ENCODE measurements around the gene SPATA25.
"Not testable (repeated sequence)": the region's sequence is repeated elsewhere in the genome, so short reads cannot be mapped to it uniquely, and the experiment has no call there.

SPATA25 gene

GRCh38 chr20:45892828-45893500 lies 5.5 kb upstream of the SPATA25 start:
- DNase-seq: no peak

- DNase-seq: no peak
Observed at GRCh38 chr20:45892049-45892825, 4.8 kb upstream of the SPATA25 start.

- DNase-seq: peak; percentile 75
Observed at GRCh38 chr20:45890985-45891983, 3.9 kb upstream of the SPATA25 start, which contains the start of the genes CTSA and NEURL2. CTSA (plus strand) TSS chr20:45891335; CDS start chr20:45891569, 234 bp downstream. NEURL2 (minus strand) TSS chr20:45891208; CDS start chr20:45890991, 217 bp downstream.

- DNase-seq: no peak
Observed at GRCh38 chr20:45890077-45890984, 2.9 kb upstream of the SPATA25 start.

GRCh38 chr20:45888681-45889080 lies 1.3 kb upstream of the SPATA25 start:
- DNase-seq: no peak

- DNase-seq: no peak
Observed at GRCh38 chr20:45886590-45887345, 654 bp downstream of the SPATA25 start.

GRCh38 chr20:45883100-45883469 lies 4.3 kb downstream of the SPATA25 start:
- no peak for DNase-seq

GRCh38 chr20:45882469-45883099 lies 4.8 kb downstream of the SPATA25 start:
- no peak for DNase-seq

GRCh38 chr20:45880988-45881788 lies 6.2 kb downstream of the SPATA25 start, which contains the start of gene ZSWIM1:
ZSWIM1 (plus strand) TSS chr20:45881227; CDS start chr20:45882593, 1,366 bp downstream.
- DNase-seq: peak; percentile 97

- no peak for DNase-seq
Observed at GRCh38 chr20:45878076-45878761, 9.2 kb downstream of the SPATA25 start.

- no peak for DNase-seq
Observed at GRCh38 chr20:45874576-45874975, 12.8 kb downstream of the SPATA25 start.

- not testable (repeated sequence) for DNase-seq
Observed at GRCh38 chr20:45874104-45874481, 13.3 kb downstream of the SPATA25 start.

- DNase-seq: no peak
Observed at GRCh38 chr20:45873409-45874103, 13.9 kb downstream of the SPATA25 start.

GRCh38 chr20:45872626-45873025 lies 14.8 kb downstream of the SPATA25 start:
- DNase-seq: no peak

- no peak for DNase-seq
Observed at GRCh38 chr20:45867819-45868176, 19.6 kb downstream of the SPATA25 start.

- no peak for DNase-seq
Observed at GRCh38 chr20:45867136-45867818, 20.1 kb downstream of the SPATA25 start.

- no peak for DNase-seq
Observed at GRCh38 chr20:45866454-45866853, 21.0 kb downstream of the SPATA25 start.
